Stimulated activated CD4-positive, alpha-beta T cell treated with anti-CD3 and anti-CD28 coated beads, Interleukin-2, amount 100 ng/mL, for 24 hours (primary cell): ENCODE measurements around the gene DDX24.
A peak's percentile ranks its signal among the peaks of the same experiment; 100 is the strongest.

ENCODE experiments used
- DNase-seq, 2 donors: peaks; one replicate each; pipeline ENCODE4 v3.0.0-alpha.2; 2020

DDX24 gene

GRCh38 chr14:94003397-94003796 lies 77.6 kb downstream of the DDX24 start:
- no peak for DNase-seq

- peak; percentile 67 to 71 for DNase-seq
Measured at GRCh38 chr14:94001501-94002396, 79.3 kb downstream of the DDX24 start.

- no peak for DNase-seq
Measured at GRCh38 chr14:94001016-94001415, 80.0 kb downstream of the DDX24 start.

GRCh38 chr14:94000267-94000666 lies 80.7 kb downstream of the DDX24 start:
- no peak for DNase-seq

- no peak for DNase-seq
Measured at GRCh38 chr14:93999573-93999972, 81.4 kb downstream of the DDX24 start.

- no peak for DNase-seq
Measured at GRCh38 chr14:93998871-93999403, 82.1 kb downstream of the DDX24 start.
